ENCODE data around the gene RBM27.

- no peak for TF ChIP-seq CTCF (IDR thresholded peaks at IDR 0.05; ENCODE audit: low read length)
- TF ChIP-seq EZH2 (IDR thresholded peaks at IDR 0.05; ENCODE audit: borderline replicate concordance, low read length) = no peak
These were observed 25.8 kb downstream of the RBM27 start for GRCh38 chr5:146229222-146229621.

Data from OCI-LY1 (cell line).